ENCODE data around the gene LRMDA. TPM values are rescaled to one million over a fixed set of nuclear protein-coding genes. Genes with fewer than 3 reads are reported as not detected.

LRMDA gene
- total RNA-seq, 1 donor from 2014 or later, result 4.5 TPM

DNA sequence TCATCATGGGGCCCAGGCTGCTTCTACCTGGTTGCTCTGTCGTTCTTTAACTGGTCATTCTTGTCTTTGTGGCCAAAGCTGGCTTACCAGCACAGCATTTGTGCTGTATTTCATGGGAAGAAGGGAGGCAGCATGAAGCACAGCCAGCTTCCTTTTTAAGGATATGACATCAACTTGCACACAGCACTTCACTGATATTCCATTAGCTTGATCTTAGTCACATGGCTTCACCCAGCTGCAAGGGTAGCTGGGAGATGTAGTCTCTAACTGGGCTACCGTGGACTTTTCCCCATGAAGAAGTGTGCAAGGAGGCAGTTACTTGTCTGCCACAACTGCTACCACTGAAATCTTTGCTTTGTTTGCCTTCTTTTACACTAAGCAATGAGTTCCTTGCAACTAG lies 525.2 kb downstream of the LRMDA start:
- intact Hi-C loops (cut with DNase I), result no loop called here
- no peak for DNase-seq (ENCODE audit: low spot score)

DNA sequence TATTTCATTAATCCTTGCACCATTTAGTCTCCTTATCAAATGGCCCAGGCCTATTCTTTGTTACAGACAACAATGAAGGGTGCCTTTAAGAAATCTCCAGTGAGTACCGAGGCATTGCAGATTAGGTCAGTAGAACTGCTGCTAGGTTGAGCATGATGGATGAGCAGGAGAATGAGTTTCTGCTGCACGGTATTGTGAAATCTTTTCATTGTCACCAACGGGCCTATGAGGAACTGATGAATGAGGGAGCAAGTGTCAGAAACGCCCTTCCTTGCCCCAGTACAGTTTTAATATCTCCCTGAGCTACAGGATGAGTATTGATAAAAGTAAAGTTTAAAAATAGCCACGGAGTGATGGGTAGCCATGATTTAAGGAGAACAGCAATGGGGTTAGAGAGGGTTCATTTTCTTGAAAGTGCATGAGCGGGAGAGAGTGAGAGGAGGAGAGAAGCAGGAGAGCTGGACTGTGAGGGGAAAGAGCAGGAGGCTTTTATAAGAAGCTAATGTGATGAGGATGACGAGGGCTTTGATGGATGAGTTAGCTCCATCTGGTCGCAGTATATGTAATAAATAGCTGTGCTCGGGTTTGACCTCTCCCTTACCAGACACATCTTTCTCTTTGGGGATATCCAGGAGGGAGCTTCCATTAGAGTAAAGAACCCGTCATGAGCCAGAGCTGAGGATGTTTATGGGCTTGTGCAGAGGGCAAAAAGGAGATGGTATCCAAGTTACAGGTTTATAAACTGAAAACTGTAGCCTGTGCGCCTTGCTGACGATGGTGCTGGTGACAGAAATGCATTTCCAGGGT lies 526.1 kb downstream of the LRMDA start:
- no peak for DNase-seq (ENCODE audit: low spot score)
- intact Hi-C loops (cut with DNase I), result no loop called here

DNA sequence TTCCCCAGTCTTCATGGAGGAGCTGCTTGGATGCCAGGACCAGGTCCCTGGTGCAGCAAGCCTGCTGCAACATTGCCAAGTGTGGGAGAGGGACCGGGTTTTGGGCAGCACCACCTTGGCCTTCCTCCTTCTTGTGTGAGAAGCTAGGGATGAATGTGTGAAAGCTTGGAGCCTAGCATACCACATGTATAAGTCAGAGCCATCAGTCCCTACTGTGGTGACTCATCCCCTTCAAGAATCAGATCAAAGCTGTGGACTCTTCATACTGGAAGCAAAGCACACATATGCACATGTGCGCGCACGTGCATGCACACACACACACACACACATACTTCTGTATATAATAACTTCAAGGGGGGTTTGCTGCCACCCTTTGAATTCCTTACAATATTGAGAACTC lies 527.8 kb downstream of the LRMDA start:
- no peak for DNase-seq (ENCODE audit: low spot score)
- intact Hi-C loops (cut with DNase I), result no loop called here

DNA sequence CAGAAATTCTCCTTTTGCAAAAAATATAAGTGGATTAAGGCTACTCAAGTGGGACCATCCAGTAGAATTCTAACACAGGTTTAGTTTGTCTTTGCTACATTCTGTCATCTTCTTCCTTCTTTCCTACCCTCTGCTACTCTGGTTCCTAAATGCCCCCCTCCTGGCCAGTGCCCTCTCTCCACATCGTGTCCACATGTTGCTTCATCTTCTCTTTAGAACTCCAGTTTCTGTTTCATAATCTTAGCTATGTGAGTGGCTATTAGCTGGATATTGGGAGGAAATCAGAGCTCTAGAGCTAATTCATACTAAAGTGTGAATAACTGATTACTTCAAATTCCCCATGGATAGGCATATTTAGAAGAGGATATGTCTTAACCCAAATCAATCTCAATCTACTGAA lies 528.5 kb downstream of the LRMDA start:
- DNase-seq (ENCODE audit: low spot score), result no peak
- intact Hi-C loops (cut with DNase I), result no loop called here

DNA sequence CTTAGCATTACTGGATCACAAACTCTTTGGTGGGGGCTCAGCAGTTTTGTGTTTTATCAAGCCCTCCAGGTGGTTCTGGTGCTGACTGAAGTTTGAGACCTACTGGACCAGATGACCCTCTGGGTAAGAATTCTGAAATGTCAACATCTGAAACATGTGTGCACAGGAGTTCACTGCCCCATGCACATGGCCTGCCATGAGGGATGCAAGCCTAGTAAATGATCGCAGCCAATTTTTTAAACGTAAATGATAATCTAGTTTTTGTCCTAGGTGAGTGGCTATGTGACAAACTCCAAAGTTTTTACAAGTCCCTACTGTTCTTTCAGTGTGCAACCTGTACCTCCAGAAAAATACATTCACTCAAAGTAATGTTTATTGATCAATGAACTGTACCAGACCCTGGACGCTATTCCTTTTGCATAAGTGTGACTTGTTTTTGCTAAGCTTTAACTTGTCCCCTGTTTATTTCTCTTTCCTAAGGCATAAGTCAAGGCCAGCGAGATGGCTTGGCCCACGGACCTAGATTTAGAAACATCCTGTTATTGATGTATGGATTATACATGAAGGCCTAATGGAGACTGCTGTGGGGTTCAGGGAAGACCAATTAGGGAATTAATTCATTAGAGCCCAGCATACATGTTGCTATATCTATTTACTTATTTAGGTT lies 531.1 kb downstream of the LRMDA start:
- DNase-seq (ENCODE audit: low spot score), result no peak
- intact Hi-C loops (cut with DNase I), result no loop called here

DNA sequence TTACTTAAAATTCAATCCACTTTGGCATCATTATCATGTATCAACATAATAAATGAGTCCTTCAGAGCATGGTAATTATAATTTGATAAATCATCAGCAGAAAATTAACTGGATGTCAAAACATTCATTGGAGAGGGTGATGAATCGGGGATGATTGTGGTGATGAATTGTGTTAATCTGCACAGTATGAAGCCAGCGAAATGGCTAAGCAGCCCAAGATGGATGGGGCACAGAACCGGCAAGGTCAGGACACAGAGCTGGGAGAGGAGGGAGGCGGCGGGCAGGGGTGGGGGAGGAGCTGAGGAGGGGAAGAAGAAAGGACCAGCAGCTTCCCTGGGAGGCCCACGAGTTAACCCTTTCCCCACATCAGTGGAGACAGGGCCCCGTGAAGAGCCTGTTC lies 536.1 kb downstream of the LRMDA start:
- intact Hi-C loops (cut with DNase I), result no loop called here
- DNase-seq (ENCODE audit: low spot score), result no peak

DNA sequence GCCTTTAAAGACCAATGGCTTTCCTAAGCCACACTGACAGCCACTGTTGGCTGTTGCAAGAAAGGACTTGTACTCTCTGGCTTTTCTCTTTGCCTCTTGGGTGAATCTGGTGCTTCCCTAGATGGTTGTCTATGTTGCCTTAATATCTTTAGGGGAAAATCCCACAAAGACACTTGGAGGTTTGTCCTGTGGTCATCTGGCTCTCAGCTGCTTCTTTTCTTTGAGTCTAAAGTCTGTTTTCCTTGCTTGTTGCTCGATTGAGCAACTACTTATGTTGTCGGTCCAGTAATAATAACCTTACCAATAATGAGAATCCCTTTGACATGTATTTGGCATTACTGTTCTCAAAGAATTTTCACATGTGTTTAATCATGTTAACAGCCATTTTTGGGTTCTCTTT lies 537.6 kb downstream of the LRMDA start:
- no peak for DNase-seq (ENCODE audit: low spot score)
- intact Hi-C loops (cut with DNase I), result no loop called here

DNA sequence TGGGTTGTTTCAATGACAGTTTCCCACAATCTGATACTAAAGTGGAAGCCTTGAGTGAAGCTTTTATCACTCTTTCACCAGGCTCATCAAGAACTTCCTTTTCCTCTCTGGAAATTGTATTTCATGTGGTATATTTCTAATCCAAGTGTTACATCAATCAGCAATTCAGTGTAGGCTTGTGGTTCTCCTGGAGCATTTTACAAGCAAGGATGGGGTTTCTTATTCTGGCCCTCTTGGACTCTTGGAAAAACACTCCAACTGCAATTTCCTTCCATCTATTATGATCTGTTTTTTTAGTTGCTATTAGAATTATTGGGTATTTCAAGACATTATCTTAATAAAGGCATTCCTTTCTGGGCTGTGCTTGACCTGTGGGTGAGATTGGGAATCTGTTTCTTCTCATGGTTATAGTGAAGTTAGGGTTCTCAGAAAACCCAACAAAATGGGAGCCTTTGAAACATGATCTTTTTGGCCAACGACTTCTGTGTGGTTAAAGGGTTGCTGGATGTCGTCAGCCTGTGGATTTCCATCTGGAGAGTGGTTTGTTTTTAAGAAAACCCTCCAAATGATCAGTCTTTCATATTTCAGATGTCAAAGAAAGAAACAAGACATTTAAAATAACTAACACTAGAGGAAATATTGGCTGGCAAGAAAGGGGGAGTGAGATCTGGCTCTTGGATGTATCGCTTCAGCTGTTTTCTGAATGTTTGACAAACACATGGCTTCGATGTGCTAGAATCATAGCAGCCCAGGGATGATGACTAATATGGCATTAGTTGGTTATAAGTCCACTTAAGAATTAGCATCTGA lies 540.2 kb downstream of the LRMDA start:
- intact Hi-C loops (cut with DNase I), result no loop called here
- DNase-seq (ENCODE audit: low spot score), result no peak

DNA sequence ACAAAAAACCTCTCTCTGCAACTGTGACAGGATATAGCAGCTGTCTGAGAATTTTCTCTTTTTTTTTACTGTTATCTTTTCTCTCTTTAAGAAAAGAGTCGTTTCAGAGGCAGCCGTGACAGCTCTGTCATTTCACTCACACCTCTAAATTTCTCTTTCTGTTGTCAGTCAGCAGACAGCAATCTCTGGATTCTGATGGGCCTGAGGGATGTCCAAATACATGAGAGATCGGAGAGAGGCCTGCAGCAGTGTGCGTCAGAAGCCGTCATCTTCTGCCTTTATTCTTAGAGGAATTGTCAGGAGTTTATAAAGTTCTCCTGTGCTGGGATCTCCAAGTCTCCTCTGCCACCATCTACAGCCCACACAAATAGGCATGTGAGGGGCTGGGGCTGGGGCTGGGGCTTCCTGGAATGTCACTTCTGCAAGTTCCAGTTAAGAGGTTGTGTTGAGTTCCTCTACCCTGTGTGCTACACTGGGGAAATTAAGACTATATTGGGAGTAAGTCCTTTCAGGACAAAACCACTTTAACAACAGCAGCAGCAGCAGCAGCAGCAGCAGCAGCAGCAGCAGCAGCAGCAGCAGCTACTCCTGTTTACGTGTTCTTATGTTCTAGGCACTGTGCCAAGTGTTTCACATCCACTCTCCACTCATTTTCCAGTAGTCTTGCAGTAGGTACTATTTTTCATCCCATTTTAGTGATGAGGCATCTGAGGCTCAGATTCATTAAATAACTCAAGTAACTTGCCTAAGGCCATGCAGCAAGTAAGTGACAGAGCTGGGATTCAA lies 541.3 kb downstream of the LRMDA start:
- DNase-seq (ENCODE audit: low spot score), result no peak
- intact Hi-C loops (cut with DNase I), result no loop called here

DNA sequence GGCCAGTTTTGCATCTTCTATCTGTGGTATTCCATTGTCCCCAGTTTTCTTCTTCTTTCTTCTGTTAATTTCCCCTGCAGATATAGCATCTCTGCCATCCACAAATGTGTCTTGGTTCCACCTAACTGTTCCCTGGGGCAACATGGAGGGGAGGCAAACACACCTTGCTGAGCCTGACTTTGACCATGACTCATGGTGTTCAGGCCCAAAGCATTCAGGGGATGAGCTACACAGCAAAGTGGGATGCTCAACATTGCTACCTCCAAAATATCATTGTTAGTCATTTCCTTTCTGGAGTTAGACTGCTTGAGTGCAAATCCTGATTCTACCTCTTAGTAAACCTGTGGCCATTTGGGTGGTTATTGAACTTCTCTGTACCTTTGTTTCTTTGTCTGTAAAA lies 542.7 kb downstream of the LRMDA start:
- intact Hi-C loops (cut with DNase I), result no loop called here
- no peak for DNase-seq (ENCODE audit: low spot score)

DNA sequence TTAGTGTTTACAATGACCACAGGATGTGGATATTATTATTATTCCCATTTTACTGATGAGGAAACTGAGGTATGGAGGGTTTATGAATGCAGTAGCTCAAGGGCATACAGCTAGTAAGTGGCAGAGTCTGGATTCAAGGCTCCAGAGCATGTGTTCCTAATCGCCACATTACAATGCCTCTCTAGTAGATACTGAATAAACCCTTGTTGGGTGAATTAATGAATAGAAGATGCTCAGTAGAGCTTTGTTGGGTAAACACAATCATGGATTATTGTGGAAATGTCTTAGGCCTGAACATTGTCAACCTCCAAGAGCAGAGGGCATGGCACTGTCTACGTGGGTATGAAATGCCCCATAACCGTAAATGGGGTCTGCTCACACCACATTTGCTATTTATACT lies 545.3 kb downstream of the LRMDA start:
- intact Hi-C loops (cut with DNase I), result no loop called here
- DNase-seq (ENCODE audit: low spot score), result no peak

DNA sequence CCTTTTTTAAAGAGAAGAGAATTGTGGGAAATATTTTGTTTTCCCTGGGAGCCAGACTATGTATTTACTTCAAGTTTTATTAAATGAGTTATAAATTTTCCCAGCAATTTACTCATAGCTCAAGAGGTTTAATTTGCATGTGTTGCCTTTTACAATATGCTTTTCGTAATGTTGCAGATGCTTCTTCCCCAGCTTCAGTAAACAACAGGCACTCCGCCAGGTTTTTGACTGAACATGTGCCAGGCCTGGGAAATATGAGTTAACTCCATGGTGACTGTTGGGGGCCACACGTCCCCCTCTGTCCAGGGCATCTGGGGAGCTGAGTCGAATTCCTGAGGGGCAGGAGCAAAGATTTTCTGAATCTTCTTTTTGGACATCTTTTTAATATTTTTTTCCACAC lies 545.7 kb downstream of the LRMDA start:
- DNase-seq (ENCODE audit: low spot score), result no peak
- intact Hi-C loops (cut with DNase I), result no loop called here

DNA sequence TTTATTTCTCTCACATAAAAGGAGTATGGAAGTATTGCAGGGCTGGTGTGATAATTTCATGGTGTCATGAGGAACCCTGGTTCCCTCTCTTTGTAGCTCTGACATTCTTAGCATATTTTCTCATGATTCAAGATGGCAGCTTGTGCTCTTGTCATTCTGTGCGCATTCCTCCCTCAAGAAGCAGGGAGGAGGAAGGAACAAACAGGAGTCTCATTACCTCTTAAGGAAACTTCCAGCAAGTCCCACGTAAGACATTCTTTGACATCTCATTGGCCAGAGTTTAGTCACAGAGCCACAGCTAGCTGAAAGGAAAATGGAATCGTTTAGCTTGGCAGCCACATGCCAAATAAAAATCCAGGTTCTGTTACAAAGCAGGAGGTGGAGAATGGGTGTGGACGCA lies 546.8 kb downstream of the LRMDA start:
- intact Hi-C loops (cut with DNase I), result no loop called here
- DNase-seq (ENCODE audit: low spot score), result no peak

DNA sequence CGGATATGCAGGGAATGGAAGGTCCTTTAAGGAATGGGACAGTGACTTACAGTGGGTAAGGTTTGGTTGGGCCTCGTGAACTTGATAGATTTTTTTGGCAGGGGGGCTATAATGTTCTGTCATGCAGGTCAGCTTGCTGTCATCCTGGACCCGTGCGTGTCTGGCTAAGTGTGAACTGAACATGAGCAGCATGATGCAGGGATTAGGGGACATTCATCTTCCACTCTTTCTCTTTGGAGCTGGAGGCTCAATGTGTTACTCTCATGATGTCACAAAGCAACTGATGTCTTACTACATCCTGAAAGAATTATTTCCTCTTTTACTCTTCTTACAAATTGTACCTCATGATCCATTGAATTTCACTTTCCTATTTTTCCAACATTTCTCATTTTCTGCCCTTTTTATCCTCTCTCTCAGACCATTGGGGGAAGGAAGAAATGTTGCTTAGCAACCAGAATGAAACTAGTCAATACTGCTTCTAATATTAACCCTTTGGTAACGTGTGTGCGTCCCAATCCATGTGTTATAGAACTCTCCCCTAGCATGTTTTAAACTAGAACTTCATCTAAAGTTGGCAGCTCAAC lies 549.1 kb downstream of the LRMDA start:
- DNase-seq (ENCODE audit: low spot score), result no peak
- intact Hi-C loops (cut with DNase I), result no loop called here

DNA sequence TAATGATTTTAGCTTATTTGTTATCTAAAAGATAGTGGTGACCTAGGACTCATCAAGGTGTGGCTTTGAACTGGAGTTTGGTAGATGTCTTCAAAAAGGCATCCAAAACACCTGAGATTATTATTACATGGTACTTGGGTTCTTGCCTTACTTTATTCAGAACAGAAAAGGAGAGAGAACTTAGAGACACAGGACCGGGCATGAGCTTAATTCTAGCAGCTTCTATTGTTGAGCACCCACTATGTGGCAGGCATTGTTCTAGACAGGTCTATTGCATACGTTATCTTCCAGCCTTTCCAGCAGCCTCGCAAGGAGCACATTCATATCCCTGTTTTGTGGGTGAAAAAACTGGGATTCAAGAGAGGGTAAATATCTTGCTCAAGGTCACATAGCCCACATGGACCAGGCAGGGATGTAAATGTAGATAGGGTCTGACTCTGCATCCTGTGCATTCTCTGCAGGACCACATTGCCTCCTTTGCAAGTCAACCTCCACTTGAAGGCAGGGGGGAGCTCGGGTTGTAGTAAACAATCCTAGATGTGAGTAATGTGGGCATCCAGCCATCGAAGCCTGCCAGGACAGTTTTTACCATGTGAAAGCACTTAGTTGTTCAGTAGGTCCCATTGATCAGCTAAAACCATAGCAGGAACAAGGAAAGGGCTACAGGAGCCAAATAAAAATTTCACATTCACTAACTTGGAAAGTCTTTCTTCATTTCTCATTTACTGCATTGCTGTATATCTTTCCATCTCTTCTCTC lies 551.4 kb downstream of the LRMDA start:
- intact Hi-C loops (cut with DNase I), result no loop called here

DNA sequence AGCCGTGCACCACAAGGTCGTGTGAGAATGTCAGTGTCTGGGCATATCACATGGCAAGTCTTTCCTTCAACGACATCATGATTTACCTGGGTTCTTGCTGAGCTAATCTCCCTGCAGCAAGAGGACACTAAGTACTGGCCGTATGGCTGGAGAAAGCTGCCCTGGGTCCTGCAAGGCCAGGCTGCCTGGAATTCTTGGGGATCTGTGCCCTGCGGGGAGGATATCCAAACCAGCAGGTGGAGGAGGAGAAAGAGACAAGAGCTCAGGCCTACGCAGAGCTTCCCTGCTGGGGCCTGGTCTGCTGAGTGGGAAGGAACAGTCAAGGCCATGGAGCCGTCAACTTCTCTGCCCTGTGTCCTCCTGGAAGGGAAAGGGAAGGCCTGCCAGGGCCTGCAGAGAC lies 552.6 kb downstream of the LRMDA start:
- no peak for DNase-seq (ENCODE audit: low spot score)
- intact Hi-C loops (cut with DNase I), result no loop called here

More for the DNA sequence above, 551.4 kb downstream of the LRMDA start:
- DNase-seq (ENCODE audit: low spot score), result no peak

DNA sequence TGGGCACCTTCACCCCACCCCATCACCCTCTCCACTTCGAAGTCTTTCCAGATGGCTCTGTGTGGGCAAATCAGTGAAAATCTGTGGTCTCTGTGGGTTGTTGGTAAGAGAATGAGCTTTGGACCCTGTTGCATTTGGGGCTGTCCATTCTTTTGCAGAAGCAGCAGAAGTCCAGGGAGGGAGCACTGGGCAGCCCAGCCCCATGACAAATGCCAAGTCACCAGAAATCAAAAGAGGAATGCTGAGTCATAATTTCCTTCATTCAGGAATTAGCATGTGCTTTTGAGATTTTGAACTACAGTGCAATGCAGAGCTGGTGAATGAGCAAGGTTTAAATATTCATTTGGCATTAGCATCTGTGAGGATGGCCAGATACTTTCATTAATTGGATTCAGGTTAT lies 556.2 kb downstream of the LRMDA start:
- intact Hi-C loops (cut with DNase I), result no loop called here
- no peak for DNase-seq (ENCODE audit: low spot score)

DNA sequence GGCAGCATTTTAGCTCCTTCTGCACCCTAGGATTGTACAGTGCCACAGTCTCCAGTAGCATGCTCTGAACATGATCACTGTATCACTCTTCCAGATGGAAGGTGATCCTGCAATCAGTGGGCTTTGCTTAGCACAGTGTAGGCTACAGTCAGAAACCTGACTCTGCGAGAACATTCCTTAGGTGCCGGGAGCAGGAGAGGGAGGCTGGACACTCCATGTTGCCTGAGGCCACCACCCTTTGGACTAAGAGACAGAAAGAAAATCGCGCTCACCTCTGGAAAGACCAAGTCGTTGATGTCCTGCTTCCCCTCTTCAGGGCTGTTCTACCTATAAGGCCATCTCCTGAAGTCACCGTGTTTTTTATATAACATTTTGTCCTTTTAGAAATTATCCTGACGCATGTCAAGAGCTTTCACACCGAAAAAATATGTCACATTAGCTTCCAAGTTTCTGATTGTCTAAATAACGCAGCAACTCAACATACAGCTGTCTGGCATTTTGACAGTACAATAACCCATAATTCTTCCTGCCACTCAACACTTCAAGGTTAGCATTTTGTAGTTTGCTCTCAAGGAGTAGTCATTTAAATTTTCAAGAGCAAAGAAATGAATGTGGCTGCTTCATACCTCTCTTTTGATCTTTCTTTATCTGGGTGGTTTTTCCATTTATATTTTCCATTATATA lies 563.1 kb downstream of the LRMDA start:
- intact Hi-C loops (cut with DNase I), result no loop called here
- DNase-seq (ENCODE audit: low spot score), result no peak
